ENCODE measurements around the gene COL28A1.

Gene COL28A1

GRCh38 chr7:7416031-7416858, 119.4 kb downstream of the COL28A1 start:
- no peak for TF ChIP-seq CTCF (IDR thresholded peaks at IDR 0.05; ENCODE audit: insufficient read depth, low read length, poor library complexity, severe bottlenecking)
- no peak overlapping the region for H3K4me3 ChIP-seq (replicated peaks; ENCODE audit: low read depth, low read length)
- H3K36me3 ChIP-seq (ENCODE audit: control insufficient read depth, insufficient read depth, low read length), result no peaks in the 10 kb centered on the region
- no peaks in the 10 kb centered on the region for H3K27me3 ChIP-seq (replicated peaks; ENCODE audit: control insufficient read depth, insufficient read depth, low read length)
- DNase-seq (ENCODE audit: extremely low read depth, insufficient read length), result no peak

DNA sequence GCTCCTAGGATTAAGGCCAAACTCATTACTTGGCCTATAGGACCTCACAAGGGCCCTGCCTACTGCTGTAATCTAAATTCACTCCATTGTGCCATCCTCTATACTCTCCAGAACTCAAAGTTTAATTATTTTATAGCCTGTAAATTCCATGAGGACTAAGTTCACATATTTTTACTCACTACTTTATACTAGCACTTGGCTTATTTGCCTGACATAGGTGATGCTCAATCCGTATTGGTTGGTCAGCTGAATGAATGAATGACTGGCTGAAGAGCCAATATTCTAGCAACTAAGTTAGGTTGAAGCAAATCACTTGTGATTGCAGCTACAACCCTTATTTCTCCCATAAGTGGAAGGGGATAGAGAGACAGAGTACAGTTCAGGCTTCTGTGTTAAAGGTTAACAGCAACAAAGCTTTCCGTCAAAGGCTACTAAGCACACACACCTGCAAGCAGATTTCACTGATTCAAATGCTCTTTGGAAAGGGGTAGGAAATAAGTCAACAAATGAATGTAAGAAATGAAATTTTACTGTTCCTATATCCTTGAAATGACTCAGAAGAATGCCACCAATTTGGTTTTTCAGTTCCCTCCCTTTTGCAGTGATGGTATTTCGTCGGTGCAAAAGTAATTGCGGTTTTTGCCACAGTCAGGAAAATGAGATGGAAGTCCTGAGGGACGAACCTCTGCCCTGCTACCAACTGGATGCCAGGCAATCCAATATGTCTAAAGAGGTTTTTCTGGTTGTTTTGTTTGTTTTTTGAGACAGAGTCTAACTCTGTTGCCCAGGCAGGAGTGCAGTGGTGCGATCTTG, 120.7 kb downstream of the COL28A1 start:
- Histone ChIP-seq H3K4me3 (replicated peaks; ENCODE audit: low read depth, low read length) (no peak overlapping the region), H3K27me3 (replicated peaks; ENCODE audit: control insufficient read depth, insufficient read depth, low read length) (no peaks in the 10 kb centered on the region), H3K36me3 (ENCODE audit: control insufficient read depth, insufficient read depth, low read length) (no peaks in the 10 kb centered on the region)
- no peak for TF ChIP-seq CTCF (IDR thresholded peaks at IDR 0.05; ENCODE audit: insufficient read depth, low read length, poor library complexity, severe bottlenecking)
- DNase-seq (ENCODE audit: extremely low read depth, insufficient read length), result no peak

DNA sequence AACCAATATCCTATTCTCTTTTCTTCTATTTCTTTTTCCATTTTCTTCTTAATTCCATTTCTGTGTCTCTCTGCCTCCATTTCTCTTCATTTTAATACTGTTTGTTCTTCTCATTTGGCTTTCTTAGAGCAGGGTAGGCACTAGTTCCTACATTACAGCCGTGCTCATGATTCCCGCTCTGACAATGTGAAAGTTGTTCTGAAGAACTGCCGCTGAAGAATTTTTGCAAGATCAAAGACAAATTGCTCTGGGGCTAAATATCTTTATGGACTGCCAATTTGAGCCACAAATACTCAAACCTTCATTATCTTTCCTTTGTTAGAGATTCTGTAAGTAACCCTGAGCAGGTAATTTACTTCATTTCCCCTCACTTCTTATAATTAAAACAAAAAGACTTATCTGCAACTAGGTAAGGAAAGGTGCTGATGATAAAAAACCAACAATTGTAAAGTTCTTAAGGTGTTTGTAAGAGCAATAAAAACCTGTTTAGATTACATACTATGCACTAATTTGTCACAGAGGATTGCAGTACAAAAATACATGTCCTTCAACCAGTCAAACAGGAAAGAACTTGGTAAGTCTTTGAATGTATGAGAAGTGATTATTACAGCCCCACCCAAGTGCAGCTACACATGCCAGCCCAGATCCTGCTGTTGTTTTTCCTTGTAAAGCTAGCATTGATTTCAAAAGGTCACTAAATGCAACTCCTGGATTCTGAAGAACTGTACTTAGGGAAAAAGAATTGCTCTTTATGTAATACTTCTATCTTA, 127.5 kb downstream of the COL28A1 start:
- Histone ChIP-seq H3K36me3 (ENCODE audit: control insufficient read depth, insufficient read depth, low read length) (no peaks in the 10 kb centered on the region), H3K27me3 (replicated peaks; ENCODE audit: control insufficient read depth, insufficient read depth, low read length) (no peaks in the 10 kb centered on the region), H3K4me3 (replicated peaks; ENCODE audit: low read depth, low read length) (no peak overlapping the region)
- no peak for TF ChIP-seq CTCF (IDR thresholded peaks at IDR 0.05; ENCODE audit: insufficient read depth, low read length, poor library complexity, severe bottlenecking)
- no peak for DNase-seq (ENCODE audit: extremely low read depth, insufficient read length)

- H3K36me3 ChIP-seq (ENCODE audit: control insufficient read depth, insufficient read depth, low read length), result no peaks in the 10 kb centered on the region
- H3K27me3 ChIP-seq (replicated peaks; ENCODE audit: control insufficient read depth, insufficient read depth, low read length), result no peaks in the 10 kb centered on the region
- H3K4me3 ChIP-seq (replicated peaks; ENCODE audit: low read depth, low read length), result no peak overlapping the region
- TF ChIP-seq CTCF (IDR thresholded peaks at IDR 0.05; ENCODE audit: insufficient read depth, low read length, poor library complexity, severe bottlenecking), result no peak
- DNase-seq (ENCODE audit: extremely low read depth, insufficient read length), result no peak
These were observed 130.2 kb downstream of the COL28A1 start for GRCh38 chr7:7405461-7405860.

DNA sequence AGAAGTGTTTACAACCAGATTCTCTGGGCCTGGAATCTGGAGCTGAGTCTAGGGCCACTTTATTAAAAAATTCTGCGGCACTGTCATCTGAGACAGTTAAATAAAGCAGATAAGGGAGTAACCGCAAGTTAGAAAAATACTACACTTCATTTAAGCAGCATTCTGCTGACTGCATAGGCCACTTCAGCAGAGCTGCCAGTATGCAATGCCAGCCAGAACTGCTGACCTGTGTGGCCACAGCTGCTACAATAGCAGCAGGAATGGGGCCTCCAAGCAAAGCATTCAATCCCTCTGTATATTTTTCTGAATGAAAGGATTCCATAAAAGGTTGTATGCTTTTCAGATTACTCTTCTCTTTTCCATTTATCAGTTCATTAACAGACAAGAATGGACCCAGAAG, 136.0 kb downstream of the COL28A1 start:
- Histone ChIP-seq H3K4me3 (replicated peaks; ENCODE audit: low read depth, low read length) (no peak overlapping the region), H3K27me3 (replicated peaks; ENCODE audit: control insufficient read depth, insufficient read depth, low read length) (no peaks in the 10 kb centered on the region), H3K36me3 (ENCODE audit: control insufficient read depth, insufficient read depth, low read length) (no peaks in the 10 kb centered on the region)
- no peak for TF ChIP-seq CTCF (IDR thresholded peaks at IDR 0.05; ENCODE audit: insufficient read depth, low read length, poor library complexity, severe bottlenecking)
- DNase-seq (ENCODE audit: extremely low read depth, insufficient read length), result no peak

All from GM06990 (cell line).